ENCODE measurements around the gene ZNF423. TPM values are rescaled to one million over a fixed set of nuclear protein-coding genes. Genes with fewer than 3 reads are reported as not detected.

ZNF423 gene
- total RNA-seq, 1 donor from 2014 or later = 11.9 TPM

- no peaks in the 10 kb centered on the region for H3K9me3 ChIP-seq
- DNase-seq = no peak
- ATAC-seq = no peak
- H3K4me1 ChIP-seq = no peaks in the 10 kb centered on the region
- no peak for TF ChIP-seq CTCF (IDR thresholded peaks at IDR 0.05)
- no peak overlapping the region for H3K27ac ChIP-seq
- no peak overlapping the region for H3K4me3 ChIP-seq
- no peaks in the 10 kb centered on the region for H3K36me3 ChIP-seq
- no peaks in the 10 kb centered on the region for H3K27me3 ChIP-seq
- intact Hi-C loops (cut with DNase I) = no loop called here
Observed at GRCh38 chr16:49800441-49800840, 55.5 kb downstream of the ZNF423 start.

- Histone ChIP-seq H3K27me3 (no peaks in the 10 kb centered on the region), H3K36me3 (no peaks in the 10 kb centered on the region), H3K4me3 (no peak overlapping the region), H3K9me3 (no peaks in the 10 kb centered on the region), H3K27ac (no peak overlapping the region), H3K4me1 (no peaks in the 10 kb centered on the region)
- no peak for ATAC-seq
- no peak for DNase-seq
- intact Hi-C loops (cut with DNase I) = no loop called here
- no peak for TF ChIP-seq CTCF (IDR thresholded peaks at IDR 0.05)
Observed at GRCh38 chr16:49799172-49799571, 56.7 kb downstream of the ZNF423 start.

GRCh38 chr16:49795513-49795912, 60.4 kb downstream of the ZNF423 start:
- H3K4me1 ChIP-seq = no peaks in the 10 kb centered on the region
- no peak overlapping the region for H3K4me3 ChIP-seq
- H3K36me3 ChIP-seq = no peaks in the 10 kb centered on the region
- intact Hi-C loops (cut with DNase I) = no loop called here
- H3K9me3 ChIP-seq = no peaks in the 10 kb centered on the region
- DNase-seq = no peak
- no peaks in the 10 kb centered on the region for H3K27me3 ChIP-seq
- no peak for TF ChIP-seq CTCF (IDR thresholded peaks at IDR 0.05)
- no peak overlapping the region for H3K27ac ChIP-seq
- no peak for ATAC-seq

GRCh38 chr16:49793244-49793643, 62.7 kb downstream of the ZNF423 start:
- intact Hi-C loops (cut with DNase I) = no loop called here
- Histone ChIP-seq H3K4me1 (no peaks in the 10 kb centered on the region), H3K9me3 (no peaks in the 10 kb centered on the region), H3K4me3 (no peak overlapping the region), H3K27me3 (no peaks in the 10 kb centered on the region), H3K36me3 (no peaks in the 10 kb centered on the region), H3K27ac (no peak overlapping the region)
- ATAC-seq (peak; percentile 9), DNase-seq (no peak)
- TF ChIP-seq CTCF (IDR thresholded peaks at IDR 0.05) = no peak

GRCh38 chr16:49789616-49790015, 66.3 kb downstream of the ZNF423 start:
- no peak overlapping the region for H3K27ac ChIP-seq

More at GRCh38 chr16:49789616-49790015, 66.3 kb downstream of the ZNF423 start:
- no peaks in the 10 kb centered on the region for H3K36me3 ChIP-seq
- TF ChIP-seq CTCF (IDR thresholded peaks at IDR 0.05) = no peak
- H3K4me3 ChIP-seq = no peak overlapping the region
- no peaks in the 10 kb centered on the region for H3K9me3 ChIP-seq
- intact Hi-C loops (cut with DNase I) = no loop called here
- ATAC-seq = no peak
- H3K4me1 ChIP-seq = no peaks in the 10 kb centered on the region
- no peak for DNase-seq
- no peaks in the 10 kb centered on the region for H3K27me3 ChIP-seq
